HEK293 (cell line): Measurements from ENCODE around the gene TBC1D24.

Experiments used
- CTCF ChIA-PET: fragments of 350-600 bp; formaldehyde crosslinking; extraction: SDS; loops from one replicate; lab custom pipeline; 2021; ENCODE audit warnings: antibody characterized with exemption; lab: Yijun Ruan, JAX
- POLR2A ChIA-PET: fragments of 300-600 bp; formaldehyde crosslinking; extraction: SDS; loops from one replicate; lab custom pipeline; 2020; ENCODE audit warnings: antibody characterized with exemption, inconsistent platforms; lab: Yijun Ruan, JAX
- H3K27ac ChIP-seq: fragments of 200-500 bp; sonication (Bioruptor generic); 2 replicates; pipeline ENCODE4 v1.5.1; 2014; ENCODE audit warnings: low read depth, low read length, control low read depth, inconsistent platforms; ENCODE audit errors: extremely low read depth
- H3K36me3 ChIP-seq, 2 experiments: fragments of 200-500 bp in 1 of 2; sonication (Bioruptor generic) in 1 of 2; 1 replicate in 1 of 2; 2 replicates in 1 of 2; pipeline ENCODE4 v1.5.1; 2014 to 2017; ENCODE audit warnings: inconsistent platforms in 2 of 2, low read length in 2 of 2; ENCODE audit not compliant: control insufficient read depth in 2 of 2, insufficient read depth in 1 of 2
- H3K4me1 ChIP-seq: fragments of 200-500 bp; sonication (Bioruptor generic); 2 replicates; pipeline ENCODE4 v1.5.1; 2014; ENCODE audit warnings: mild to moderate bottlenecking, low read length, inconsistent platforms; ENCODE audit not compliant: control insufficient read depth, insufficient read depth
- H3K4me3 ChIP-seq: 2 replicates; pipeline ENCODE4 v1.5.1; 2011; ENCODE audit warnings: low read depth, mild to moderate bottlenecking, control low read depth, low read length, moderate library complexity
- H3K9me3 ChIP-seq: fragments of 200-500 bp; sonication (Bioruptor generic); 2 replicates; pipeline ENCODE4 v1.5.1; 2014; ENCODE audit warnings: low read depth, low read length, inconsistent platforms; ENCODE audit not compliant: control insufficient read depth, insufficient read depth
- EGR2 ChIP-seq: fragments of 450-650 bp; formaldehyde crosslinking; IDR thresholded peaks from 2 replicates; pipeline ENCODE4 v1.5.1; 2016; ENCODE audit warnings: low read depth, missing biosample characterization, missing genetic modification characterization
- OSR2 ChIP-seq: fragments of 450-650 bp; formaldehyde crosslinking; IDR thresholded peaks from 2 replicates; pipeline ENCODE4 v1.5.1; 2016; ENCODE audit warnings: missing biosample characterization, missing genetic modification characterization
- RBAK ChIP-seq: fragments of 450-650 bp; formaldehyde crosslinking; IDR thresholded peaks from 2 replicates; pipeline ENCODE4 v1.5.1; 2016; ENCODE audit warnings: missing biosample characterization, missing genetic modification characterization
- REPIN1 ChIP-seq: fragments of 450-650 bp; formaldehyde crosslinking; IDR thresholded peaks from 2 replicates; pipeline ENCODE4 v1.5.1; 2017; ENCODE audit warnings: missing biosample characterization, missing genetic modification characterization, low read depth
- SP3 ChIP-seq: fragments of 450-650 bp; formaldehyde crosslinking; IDR thresholded peaks from 2 replicates; pipeline ENCODE4 v1.5.1; 2016; ENCODE audit warnings: missing biosample characterization, missing genetic modification characterization
- ZBTB20 ChIP-seq: fragments of 450-650 bp; formaldehyde crosslinking; IDR thresholded peaks from 2 replicates; pipeline ENCODE4 v1.5.1; 2016; ENCODE audit warnings: missing biosample characterization, missing genetic modification characterization
- ZBTB7A ChIP-seq: fragments of 450-650 bp; formaldehyde crosslinking; IDR thresholded peaks from 2 replicates; pipeline ENCODE4 v1.5.1; 2016; ENCODE audit warnings: low read depth, missing biosample characterization, missing genetic modification characterization
- ZFP41 ChIP-seq: fragments of 450-650 bp; formaldehyde crosslinking; IDR thresholded peaks from 2 replicates; pipeline ENCODE4 v1.5.1; 2016; ENCODE audit warnings: missing biosample characterization, missing genetic modification characterization, borderline replicate concordance
- ZNF133 ChIP-seq: fragments of 450-650 bp; formaldehyde crosslinking; IDR thresholded peaks from 2 replicates; pipeline ENCODE4 v1.5.1; 2016; ENCODE audit warnings: missing biosample characterization, missing genetic modification characterization
- ZNF157 ChIP-seq: fragments of 450-650 bp; formaldehyde crosslinking; IDR thresholded peaks from 2 replicates; pipeline ENCODE4 v1.5.1; 2016; ENCODE audit warnings: missing biosample characterization, missing genetic modification characterization
- ZNF16 ChIP-seq: fragments of 450-650 bp; formaldehyde crosslinking; IDR thresholded peaks from 2 replicates; pipeline ENCODE4 v1.5.1; 2016; ENCODE audit warnings: low read depth, missing biosample characterization, missing genetic modification characterization
- ZNF169 ChIP-seq: fragments of 450-650 bp; formaldehyde crosslinking; IDR thresholded peaks from 2 replicates; pipeline ENCODE4 v1.5.1; 2016; ENCODE audit warnings: missing biosample characterization, missing genetic modification characterization
- ZNF223 ChIP-seq: fragments of 450-650 bp; formaldehyde crosslinking; IDR thresholded peaks from 2 replicates; pipeline ENCODE4 v1.5.1; 2016; ENCODE audit warnings: missing biosample characterization, missing genetic modification characterization
- ZNF23 ChIP-seq: fragments of 450-650 bp; formaldehyde crosslinking; IDR thresholded peaks from 2 replicates; pipeline ENCODE4 v1.5.1; 2016; ENCODE audit warnings: missing biosample characterization, missing genetic modification characterization, borderline replicate concordance
- ZNF266 ChIP-seq: fragments of 450-650 bp; formaldehyde crosslinking; IDR thresholded peaks from 2 replicates; pipeline ENCODE4 v1.5.1; 2016; ENCODE audit warnings: missing biosample characterization, missing genetic modification characterization, low read depth
- ZNF416 ChIP-seq: fragments of 450-650 bp; formaldehyde crosslinking; IDR thresholded peaks from 2 replicates; pipeline ENCODE4 v1.5.1; 2016; ENCODE audit warnings: missing biosample characterization, missing genetic modification characterization
- ZNF423 ChIP-seq: fragments of 450-650 bp; formaldehyde crosslinking; IDR thresholded peaks from 2 replicates; pipeline ENCODE4 v1.5.1; 2016; ENCODE audit warnings: missing biosample characterization, missing genetic modification characterization
- ZNF514 ChIP-seq: fragments of 450-650 bp; formaldehyde crosslinking; IDR thresholded peaks from 2 replicates; pipeline ENCODE4 v1.5.1; 2016; ENCODE audit warnings: missing biosample characterization, missing genetic modification characterization
- ZNF610 ChIP-seq: fragments of 450-650 bp; formaldehyde crosslinking; IDR thresholded peaks from 2 replicates; pipeline ENCODE4 v1.5.1; 2016; ENCODE audit warnings: missing biosample characterization, missing genetic modification characterization, borderline replicate concordance
- ZXDB ChIP-seq: fragments of 450-650 bp; formaldehyde crosslinking; IDR thresholded peaks from 2 replicates; pipeline ENCODE4 v1.5.1; 2016; ENCODE audit warnings: missing biosample characterization, missing genetic modification characterization
- TF ChIP-seq, protein P1 (sequence below): fragments of 450-650 bp; IDR thresholded peaks from 2 replicates; pipeline ENCODE4 v1.5.1; 2018; ENCODE audit warnings: missing biosample characterization, mild to moderate bottlenecking, missing genetic modification characterization
- TF ChIP-seq, protein P2 (sequence below): fragments of 450-650 bp; formaldehyde crosslinking; IDR thresholded peaks from 2 replicates; pipeline ENCODE4 v1.5.1; 2016; ENCODE audit warnings: missing biosample characterization, missing genetic modification characterization
- TF ChIP-seq, protein P3 (sequence below): fragments of 450-650 bp; formaldehyde crosslinking; IDR thresholded peaks from 2 replicates; pipeline ENCODE4 v1.5.1; 2016; ENCODE audit warnings: missing biosample characterization, missing genetic modification characterization, borderline replicate concordance
- TF ChIP-seq, protein P4 (sequence below): fragments of 450-650 bp; formaldehyde crosslinking; IDR thresholded peaks from 2 replicates; pipeline ENCODE4 v1.5.1; 2017; ENCODE audit warnings: missing biosample characterization, missing genetic modification characterization
- TF ChIP-seq, protein P5 (sequence below): fragments of 450-650 bp; formaldehyde crosslinking; conservative IDR thresholded peaks from 2 replicates; pipeline ENCODE4 v1.5.1; 2016; ENCODE audit warnings: low read depth, missing biosample characterization, missing genetic modification characterization

The TBC1D24 gene

DNA sequence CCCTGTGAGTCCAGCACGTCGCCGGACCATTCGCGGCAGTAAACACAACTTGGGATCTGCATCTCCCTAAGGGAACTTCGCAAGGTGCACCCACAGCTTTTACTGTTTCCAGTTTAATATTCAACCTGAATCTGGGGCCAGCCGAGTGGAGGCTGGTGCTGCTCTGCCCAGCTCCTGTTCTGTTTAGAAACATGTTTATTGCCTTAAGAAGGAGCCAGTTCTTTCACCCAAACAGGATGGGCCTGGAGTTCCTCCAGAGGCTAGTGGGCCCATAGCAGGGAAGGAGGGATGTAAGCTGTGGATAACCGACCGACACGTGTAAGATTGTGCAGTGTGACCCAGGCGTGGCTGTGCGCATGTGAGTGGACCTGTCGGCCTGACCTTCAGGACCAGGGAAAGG lies 17.4 kb downstream of the TBC1D24 start (continued):
- TF ChIP-seq ZNF23 (no peak), SP3 (tag by site-specific recombination) (no peak), ZNF514 (tag by site-specific recombination) (no peak), ZNF610 (tag by site-specific recombination) (no peak), ZNF266 (tag by site-specific recombination) (no peak), ZBTB7A (no peak), ZBTB20 (tag by site-specific recombination) (no peak), ZNF169 (no peak), ZNF157 (no peak), OSR2 (no peak), ZNF416 (no peak), ZXDB (tag by site-specific recombination) (no peak), ZNF133 (tag by site-specific recombination) (no peak)
- TF ChIP-seq, protein P1, sequence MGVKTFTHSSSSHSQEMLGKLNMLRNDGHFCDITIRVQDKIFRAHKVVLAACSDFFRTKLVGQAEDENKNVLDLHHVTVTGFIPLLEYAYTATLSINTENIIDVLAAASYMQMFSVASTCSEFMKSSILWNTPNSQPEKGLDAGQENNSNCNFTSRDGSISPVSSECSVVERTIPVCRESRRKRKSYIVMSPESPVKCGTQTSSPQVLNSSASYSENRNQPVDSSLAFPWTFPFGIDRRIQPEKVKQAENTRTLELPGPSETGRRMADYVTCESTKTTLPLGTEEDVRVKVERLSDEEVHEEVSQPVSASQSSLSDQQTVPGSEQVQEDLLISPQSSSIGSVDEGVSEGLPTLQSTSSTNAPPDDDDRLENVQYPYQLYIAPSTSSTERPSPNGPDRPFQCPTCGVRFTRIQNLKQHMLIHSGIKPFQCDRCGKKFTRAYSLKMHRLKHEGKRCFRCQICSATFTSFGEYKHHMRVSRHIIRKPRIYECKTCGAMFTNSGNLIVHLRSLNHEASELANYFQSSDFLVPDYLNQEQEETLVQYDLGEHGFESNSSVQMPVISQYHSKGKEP: no peak
- TF ChIP-seq, protein P2, sequence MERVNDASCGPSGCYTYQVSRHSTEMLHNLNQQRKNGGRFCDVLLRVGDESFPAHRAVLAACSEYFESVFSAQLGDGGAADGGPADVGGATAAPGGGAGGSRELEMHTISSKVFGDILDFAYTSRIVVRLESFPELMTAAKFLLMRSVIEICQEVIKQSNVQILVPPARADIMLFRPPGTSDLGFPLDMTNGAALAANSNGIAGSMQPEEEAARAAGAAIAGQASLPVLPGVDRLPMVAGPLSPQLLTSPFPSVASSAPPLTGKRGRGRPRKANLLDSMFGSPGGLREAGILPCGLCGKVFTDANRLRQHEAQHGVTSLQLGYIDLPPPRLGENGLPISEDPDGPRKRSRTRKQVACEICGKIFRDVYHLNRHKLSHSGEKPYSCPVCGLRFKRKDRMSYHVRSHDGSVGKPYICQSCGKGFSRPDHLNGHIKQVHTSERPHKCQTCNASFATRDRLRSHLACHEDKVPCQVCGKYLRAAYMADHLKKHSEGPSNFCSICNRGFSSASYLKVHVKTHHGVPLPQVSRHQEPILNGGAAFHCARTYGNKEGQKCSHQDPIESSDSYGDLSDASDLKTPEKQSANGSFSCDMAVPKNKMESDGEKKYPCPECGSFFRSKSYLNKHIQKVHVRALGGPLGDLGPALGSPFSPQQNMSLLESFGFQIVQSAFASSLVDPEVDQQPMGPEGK (tag by site-specific recombination): no peak

DNA sequence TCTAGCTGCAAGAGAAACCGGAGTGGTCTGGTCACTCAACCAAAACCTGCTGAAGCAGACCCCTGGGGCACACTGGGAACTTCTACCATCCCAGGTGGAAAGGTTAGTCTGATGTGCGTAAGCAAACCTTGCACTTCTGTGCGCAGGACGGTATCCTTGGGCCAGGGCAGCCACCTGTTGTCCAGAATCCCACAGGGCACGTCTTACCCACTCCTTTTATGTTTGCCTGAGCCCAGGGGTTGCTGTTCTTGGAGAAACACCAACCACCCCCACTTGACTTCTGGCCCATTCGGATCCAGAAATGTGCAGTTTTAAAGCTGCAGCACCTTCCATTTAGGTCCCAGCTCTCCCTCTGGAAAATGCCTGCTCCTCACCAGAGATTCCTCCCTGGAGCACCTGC lies 18.7 kb downstream of the TBC1D24 start:
- Histone ChIP-seq H3K9me3 (no peaks in the 10 kb centered on the region), H3K36me3 (peaks cover 0 to 34% of the 10 kb centered on the region in 2 experiments; a peak in 2 of 3 replicates), H3K4me1 (no peaks in the 10 kb centered on the region), H3K4me3 (no peak overlapping the region), H3K27ac (no peak overlapping the region)
- POLR2A ChIA-PET: interaction anchor here (0.6 kb wide), 1 partner anchor 190 kb away, joined by 3 read pairs; no protein-coding TSS in a partner anchor
- no peak for TF ChIP-seq ZNF423
- TF ChIP-seq, protein P3, sequence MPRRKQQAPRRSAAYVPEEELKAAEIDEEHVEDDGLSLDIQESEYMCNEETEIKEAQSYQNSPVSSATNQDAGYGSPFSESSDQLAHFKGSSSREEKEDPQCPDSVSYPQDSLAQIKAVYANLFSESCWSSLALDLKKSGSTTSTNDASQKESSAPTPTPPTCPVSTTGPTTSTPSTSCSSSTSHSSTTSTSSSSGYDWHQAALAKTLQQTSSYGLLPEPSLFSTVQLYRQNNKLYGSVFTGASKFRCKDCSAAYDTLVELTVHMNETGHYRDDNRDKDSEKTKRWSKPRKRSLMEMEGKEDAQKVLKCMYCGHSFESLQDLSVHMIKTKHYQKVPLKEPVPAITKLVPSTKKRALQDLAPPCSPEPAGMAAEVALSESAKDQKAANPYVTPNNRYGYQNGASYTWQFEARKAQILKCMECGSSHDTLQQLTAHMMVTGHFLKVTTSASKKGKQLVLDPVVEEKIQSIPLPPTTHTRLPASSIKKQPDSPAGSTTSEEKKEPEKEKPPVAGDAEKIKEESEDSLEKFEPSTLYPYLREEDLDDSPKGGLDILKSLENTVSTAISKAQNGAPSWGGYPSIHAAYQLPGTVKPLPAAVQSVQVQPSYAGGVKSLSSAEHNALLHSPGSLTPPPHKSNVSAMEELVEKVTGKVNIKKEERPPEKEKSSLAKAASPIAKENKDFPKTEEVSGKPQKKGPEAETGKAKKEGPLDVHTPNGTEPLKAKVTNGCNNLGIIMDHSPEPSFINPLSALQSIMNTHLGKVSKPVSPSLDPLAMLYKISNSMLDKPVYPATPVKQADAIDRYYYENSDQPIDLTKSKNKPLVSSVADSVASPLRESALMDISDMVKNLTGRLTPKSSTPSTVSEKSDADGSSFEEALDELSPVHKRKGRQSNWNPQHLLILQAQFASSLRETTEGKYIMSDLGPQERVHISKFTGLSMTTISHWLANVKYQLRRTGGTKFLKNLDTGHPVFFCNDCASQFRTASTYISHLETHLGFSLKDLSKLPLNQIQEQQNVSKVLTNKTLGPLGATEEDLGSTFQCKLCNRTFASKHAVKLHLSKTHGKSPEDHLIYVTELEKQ (tag by site-specific recombination): no peak
- no peak for TF ChIP-seq ZNF223 (tag by site-specific recombination)
- no peak for TF ChIP-seq RBAK
- TF ChIP-seq REPIN1: no peak
- TF ChIP-seq, protein P4, sequence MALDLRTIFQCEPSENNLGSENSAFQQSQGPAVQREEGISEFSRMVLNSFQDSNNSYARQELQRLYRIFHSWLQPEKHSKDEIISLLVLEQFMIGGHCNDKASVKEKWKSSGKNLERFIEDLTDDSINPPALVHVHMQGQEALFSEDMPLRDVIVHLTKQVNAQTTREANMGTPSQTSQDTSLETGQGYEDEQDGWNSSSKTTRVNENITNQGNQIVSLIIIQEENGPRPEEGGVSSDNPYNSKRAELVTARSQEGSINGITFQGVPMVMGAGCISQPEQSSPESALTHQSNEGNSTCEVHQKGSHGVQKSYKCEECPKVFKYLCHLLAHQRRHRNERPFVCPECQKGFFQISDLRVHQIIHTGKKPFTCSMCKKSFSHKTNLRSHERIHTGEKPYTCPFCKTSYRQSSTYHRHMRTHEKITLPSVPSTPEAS (tag by site-specific recombination): no peak
- TF ChIP-seq, protein P2 (tag by site-specific recombination): no peak
- no peak for TF ChIP-seq EGR2 (tag by site-specific recombination)
- no peak for TF ChIP-seq ZNF16 (tag by site-specific recombination)
- no peak for TF ChIP-seq ZFP41 (tag by site-specific recombination)
- TF ChIP-seq, protein P5, sequence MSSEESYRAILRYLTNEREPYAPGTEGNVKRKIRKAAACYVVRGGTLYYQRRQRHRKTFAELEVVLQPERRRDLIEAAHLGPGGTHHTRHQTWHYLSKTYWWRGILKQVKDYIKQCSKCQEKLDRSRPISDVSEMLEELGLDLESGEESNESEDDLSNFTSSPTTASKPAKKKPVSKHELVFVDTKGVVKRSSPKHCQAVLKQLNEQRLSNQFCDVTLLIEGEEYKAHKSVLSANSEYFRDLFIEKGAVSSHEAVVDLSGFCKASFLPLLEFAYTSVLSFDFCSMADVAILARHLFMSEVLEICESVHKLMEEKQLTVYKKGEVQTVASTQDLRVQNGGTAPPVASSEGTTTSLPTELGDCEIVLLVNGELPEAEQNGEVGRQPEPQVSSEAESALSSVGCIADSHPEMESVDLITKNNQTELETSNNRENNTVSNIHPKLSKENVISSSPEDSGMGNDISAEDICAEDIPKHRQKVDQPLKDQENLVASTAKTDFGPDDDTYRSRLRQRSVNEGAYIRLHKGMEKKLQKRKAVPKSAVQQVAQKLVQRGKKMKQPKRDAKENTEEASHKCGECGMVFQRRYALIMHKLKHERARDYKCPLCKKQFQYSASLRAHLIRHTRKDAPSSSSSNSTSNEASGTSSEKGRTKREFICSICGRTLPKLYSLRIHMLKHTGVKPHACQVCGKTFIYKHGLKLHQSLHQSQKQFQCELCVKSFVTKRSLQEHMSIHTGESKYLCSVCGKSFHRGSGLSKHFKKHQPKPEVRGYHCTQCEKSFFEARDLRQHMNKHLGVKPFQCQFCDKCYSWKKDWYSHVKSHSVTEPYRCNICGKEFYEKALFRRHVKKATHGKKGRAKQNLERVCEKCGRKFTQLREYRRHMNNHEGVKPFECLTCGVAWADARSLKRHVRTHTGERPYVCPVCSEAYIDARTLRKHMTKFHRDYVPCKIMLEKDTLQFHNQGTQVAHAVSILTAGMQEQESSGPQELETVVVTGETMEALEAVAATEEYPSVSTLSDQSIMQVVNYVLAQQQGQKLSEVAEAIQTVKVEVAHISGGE (tag by site-specific recombination): no peak
- CTCF ChIA-PET: interaction anchor here (0.6 to 1.2 kb wide), 2 partner anchors 8 to 33 kb away, joined by 3 read pairs; no protein-coding TSS in a partner anchor
